ENCODE results near the gene CREB3L2. TPM values are rescaled to one million over a fixed set of nuclear protein-coding genes. Genes with fewer than 3 reads are reported as not detected.

Gene CREB3L2
- total RNA-seq, 1 experiment from 2014 or later: 18.1 TPM

GRCh38 chr7:137977173-137977572, 24.7 kb downstream of the CREB3L2 start:
- H3K4me1 ChIP-seq (ENCODE audit: insufficient read depth, low read length): peaks cover 48% of the 10 kb centered on the region

DNA sequence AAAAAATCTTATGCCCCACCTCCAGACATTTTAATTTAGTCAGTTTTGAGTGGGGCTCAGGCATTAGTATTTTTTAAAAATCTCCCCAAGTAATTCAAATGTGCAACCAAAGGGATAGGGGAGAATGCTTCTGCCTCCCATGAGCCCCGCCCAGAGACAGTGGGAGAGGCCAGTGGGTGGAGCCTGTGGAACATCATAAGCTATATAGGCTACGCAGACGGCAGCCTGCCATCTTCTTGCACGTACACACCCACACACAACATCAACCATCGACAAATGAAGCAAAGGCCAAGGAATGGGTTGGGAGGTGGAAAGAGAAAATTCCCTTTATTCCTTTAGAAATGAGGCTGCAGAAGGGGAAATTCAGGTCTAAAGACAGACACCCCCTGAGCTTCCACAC, 25.2 kb downstream of the CREB3L2 start:
- ATAC-seq (no peak), DNase-seq (no peak)
- Histone ChIP-seq H3F3A (ENCODE audit: low read length, unreplicated experiment) (no peaks in the 10 kb centered on the region), H3K4me2 (ENCODE audit: low read length) (no peak overlapping the region), H3K79me2 (ENCODE audit: low read length) (peaks cover 35% of the 10 kb centered on the region), H2AFZ (ENCODE audit: low read length) (no peak overlapping the region), H3K4me3 (ENCODE audit: low read length) (no peak overlapping the region), H3K27ac (ENCODE audit: low read length) (peak overlapping the region; percentile 15; the same call in 1 of the 2 replicates), H3K9ac (ENCODE audit: low read length) (no peak overlapping the region), H4K20me1 (ENCODE audit: low read length) (no peaks in the 10 kb centered on the region), H3K36me3 (ENCODE audit: low read depth, low read length) (no peaks in the 10 kb centered on the region), H3K27me3 (ENCODE audit: low read length) (no peaks in the 10 kb centered on the region), H3K9me2 (replicated peaks; ENCODE audit: low read length) (no peaks in the 10 kb centered on the region), H3K4me1 (ENCODE audit: insufficient read depth, low read length) (peaks cover 45% of the 10 kb centered on the region), H3K9me3 (ENCODE audit: low read length) (no peaks in the 10 kb centered on the region)
- no TSS peak for BruUV-seq (replicated peaks)
- intact Hi-C loops (cut with micrococcal nuclease): no loop called here
- ChIA-PET CTCF (no interaction called here), POLR2A (ENCODE audit: unreplicated experiment) (no interaction called here)
- TF ChIP-seq, protein P1, sequence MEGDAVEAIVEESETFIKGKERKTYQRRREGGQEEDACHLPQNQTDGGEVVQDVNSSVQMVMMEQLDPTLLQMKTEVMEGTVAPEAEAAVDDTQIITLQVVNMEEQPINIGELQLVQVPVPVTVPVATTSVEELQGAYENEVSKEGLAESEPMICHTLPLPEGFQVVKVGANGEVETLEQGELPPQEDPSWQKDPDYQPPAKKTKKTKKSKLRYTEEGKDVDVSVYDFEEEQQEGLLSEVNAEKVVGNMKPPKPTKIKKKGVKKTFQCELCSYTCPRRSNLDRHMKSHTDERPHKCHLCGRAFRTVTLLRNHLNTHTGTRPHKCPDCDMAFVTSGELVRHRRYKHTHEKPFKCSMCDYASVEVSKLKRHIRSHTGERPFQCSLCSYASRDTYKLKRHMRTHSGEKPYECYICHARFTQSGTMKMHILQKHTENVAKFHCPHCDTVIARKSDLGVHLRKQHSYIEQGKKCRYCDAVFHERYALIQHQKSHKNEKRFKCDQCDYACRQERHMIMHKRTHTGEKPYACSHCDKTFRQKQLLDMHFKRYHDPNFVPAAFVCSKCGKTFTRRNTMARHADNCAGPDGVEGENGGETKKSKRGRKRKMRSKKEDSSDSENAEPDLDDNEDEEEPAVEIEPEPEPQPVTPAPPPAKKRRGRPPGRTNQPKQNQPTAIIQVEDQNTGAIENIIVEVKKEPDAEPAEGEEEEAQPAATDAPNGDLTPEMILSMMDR (conservative IDR thresholded peaks at IDR 0.05; ENCODE audit: low read depth, low read length): no peak
- TF ChIP-seq EZH2 (IDR thresholded peaks at IDR 0.05; ENCODE audit: low read length, unreplicated experiment) (no peak), EZH2phosphoT487 (IDR thresholded peaks at IDR 0.05; ENCODE audit: borderline replicate concordance, low read length) (no peak)

More at GRCh38 chr7:137977173-137977572, 24.7 kb downstream of the CREB3L2 start:
- ATAC-seq (no peak), DNase-seq (peak; percentile 49)
- Histone ChIP-seq H3K27ac (ENCODE audit: low read length) (peak overlapping the region; percentile 94), H3K4me2 (ENCODE audit: low read length) (no peak overlapping the region), H3K9ac (ENCODE audit: low read length) (no peak overlapping the region), H3F3A (ENCODE audit: low read length, unreplicated experiment) (no peaks in the 10 kb centered on the region), H3K9me2 (replicated peaks; ENCODE audit: low read length) (no peaks in the 10 kb centered on the region), H3K27me3 (ENCODE audit: low read length) (no peaks in the 10 kb centered on the region), H3K79me2 (ENCODE audit: low read length) (peaks cover 35% of the 10 kb centered on the region), H2AFZ (ENCODE audit: low read length) (no peak overlapping the region), H4K20me1 (ENCODE audit: low read length) (no peaks in the 10 kb centered on the region), H3K4me3 (ENCODE audit: low read length) (no peak overlapping the region), H3K9me3 (ENCODE audit: low read length) (no peaks in the 10 kb centered on the region), H3K36me3 (ENCODE audit: low read depth, low read length) (no peaks in the 10 kb centered on the region)
- ChIA-PET POLR2A (ENCODE audit: unreplicated experiment) (no interaction called here), CTCF (no interaction called here)
- BruUV-seq (replicated peaks): no TSS peak
- TF ChIP-seq EZH2 (IDR thresholded peaks at IDR 0.05; ENCODE audit: low read length, unreplicated experiment) (no peak), EZH2phosphoT487 (IDR thresholded peaks at IDR 0.05; ENCODE audit: borderline replicate concordance, low read length) (no peak)
- TF ChIP-seq, protein P1 (conservative IDR thresholded peaks at IDR 0.05; ENCODE audit: low read depth, low read length): no peak
- intact Hi-C loops (cut with micrococcal nuclease): no loop called here

GRCh38 chr7:137976232-137976631, 25.7 kb downstream of the CREB3L2 start:
- Histone ChIP-seq H3K27me3 (ENCODE audit: low read length) (no peaks in the 10 kb centered on the region), H3K4me3 (ENCODE audit: low read length) (no peak overlapping the region), H3F3A (ENCODE audit: low read length, unreplicated experiment) (no peaks in the 10 kb centered on the region), H2AFZ (ENCODE audit: low read length) (no peak overlapping the region), H3K27ac (ENCODE audit: low read length) (no peak overlapping the region), H3K9me2 (replicated peaks; ENCODE audit: low read length) (no peaks in the 10 kb centered on the region), H4K20me1 (ENCODE audit: low read length) (no peaks in the 10 kb centered on the region), H3K4me2 (ENCODE audit: low read length) (no peak overlapping the region), H3K9me3 (ENCODE audit: low read length) (no peaks in the 10 kb centered on the region), H3K79me2 (ENCODE audit: low read length) (peaks cover 35% of the 10 kb centered on the region), H3K36me3 (ENCODE audit: low read depth, low read length) (no peaks in the 10 kb centered on the region), H3K9ac (ENCODE audit: low read length) (no peak overlapping the region), H3K4me1 (ENCODE audit: insufficient read depth, low read length) (peaks cover 40% of the 10 kb centered on the region)
- BruUV-seq (replicated peaks): no TSS peak
- DNase-seq: no peak
- ChIA-PET POLR2A (ENCODE audit: unreplicated experiment) (no interaction called here), CTCF (no interaction called here)
- intact Hi-C loops (cut with micrococcal nuclease): no loop called here
- TF ChIP-seq EZH2 (IDR thresholded peaks at IDR 0.05; ENCODE audit: low read length, unreplicated experiment): no peak
- TF ChIP-seq, protein P1 (conservative IDR thresholded peaks at IDR 0.05; ENCODE audit: low read depth, low read length): no peak
- TF ChIP-seq EZH2phosphoT487 (IDR thresholded peaks at IDR 0.05; ENCODE audit: borderline replicate concordance, low read length): no peak
- no peak for ATAC-seq

All from PC-3 (cell line).